Muscle of back (tissue), 11 donors: ENCODE measurements around the gene KLHL29. TPM values are rescaled to one million over a fixed set of nuclear protein-coding genes. Genes with fewer than 3 reads are reported as not detected.
"Not testable (repeated sequence)": the region's sequence is repeated elsewhere in the genome, so short reads cannot be mapped to it uniquely, and the experiment has no call there.

Source experiments
- DNase-seq, 3 donors: peaks; one replicate each; pipeline versions ENCODE4 v3.0.0 to v3.0.0-alpha.2; 2013
- polyA plus RNA-seq, 10 donors: library from polyadenylated mRNA; unstranded; fragments of 120-200 nt; gene quantifications; one replicate each; pipeline ENCODE4 v1.2.1, GENCODE V29; 2013; ENCODE audit not compliant: insufficient read length in 10 of 10

Gene KLHL29
- polyA plus RNA-seq, 10 donors: 5.6 to 10.3 (median 7.6) TPM

GRCh38 chr2:23367760-23368159 lies 17.2 kb upstream of the KLHL29 start:
- DNase-seq: no peak

- no peak for DNase-seq
Observed at GRCh38 chr2:23373666-23374065, 11.3 kb upstream of the KLHL29 start.

DNA sequence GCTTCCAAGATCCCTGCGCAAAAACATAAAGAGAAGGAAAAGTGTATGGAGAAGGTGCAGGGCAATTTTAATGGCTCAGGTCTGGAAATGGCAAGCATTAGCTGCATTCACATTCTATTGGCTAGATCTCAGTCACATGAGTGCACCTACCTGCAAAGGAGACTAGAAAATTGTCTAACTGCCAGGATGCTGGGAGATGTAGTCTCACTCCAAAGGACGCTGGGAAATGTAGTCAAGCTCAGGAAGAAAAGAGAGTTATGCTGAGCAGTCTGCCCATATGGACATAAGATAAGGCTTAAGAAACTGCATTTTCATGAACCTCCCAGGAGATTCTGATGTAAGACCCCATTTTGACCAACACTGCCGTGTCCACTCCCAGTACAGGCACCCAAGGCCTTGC lies 9.5 kb upstream of the KLHL29 start:
- DNase-seq: no peak

DNA sequence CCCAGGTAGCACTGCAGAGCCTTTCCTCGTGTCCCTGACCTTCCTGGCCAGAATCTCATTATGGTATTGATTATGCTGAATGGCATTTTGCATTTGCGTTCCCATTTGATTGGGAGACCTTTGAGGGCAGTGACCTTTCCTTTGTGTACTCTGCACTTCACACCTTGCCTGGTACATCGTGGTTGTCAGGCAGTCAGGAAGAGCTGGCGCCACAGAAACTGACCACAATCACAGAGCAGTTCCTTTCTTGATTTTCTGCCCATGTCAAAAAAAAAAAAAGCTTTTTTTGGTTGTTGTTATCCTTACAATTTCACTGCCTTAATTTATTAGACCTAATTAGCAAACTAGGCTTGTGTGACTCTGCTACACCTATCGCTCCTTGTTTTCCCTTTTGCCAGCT lies 8.9 kb upstream of the KLHL29 start:
- no peak for DNase-seq

GRCh38 chr2:23376972-23377371 lies 8.0 kb upstream of the KLHL29 start:
- DNase-seq: no peak

- no peak for DNase-seq
Observed at GRCh38 chr2:23377771-23378170, 7.2 kb upstream of the KLHL29 start.

GRCh38 chr2:23378496-23378895 lies 6.5 kb upstream of the KLHL29 start:
- no peak for DNase-seq

DNA sequence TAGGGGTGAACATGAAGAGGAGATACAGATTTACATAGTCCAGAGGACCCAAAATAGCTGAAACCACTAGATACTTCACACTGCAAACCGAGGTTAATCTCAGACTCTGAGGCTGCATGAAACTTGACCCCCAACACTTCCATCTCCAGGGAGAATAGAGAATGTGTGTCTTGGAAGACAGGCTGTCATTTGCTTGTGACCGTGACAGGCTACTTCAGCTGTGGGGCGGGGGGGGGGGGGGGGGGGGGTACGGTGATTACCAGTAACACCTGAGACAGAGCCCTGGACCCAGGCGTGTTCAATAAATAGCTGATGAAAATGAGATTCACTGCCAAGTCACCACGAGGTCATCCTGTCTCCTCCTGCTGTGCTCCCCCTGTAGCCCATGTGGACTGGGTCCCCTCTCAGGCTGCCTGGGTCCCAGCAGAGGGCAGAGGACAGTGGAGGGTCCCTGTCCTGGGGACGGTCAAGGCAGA lies 5.7 kb upstream of the KLHL29 start:
- no peak for DNase-seq

GRCh38 chr2:23380562-23381065 lies 4.4 kb upstream of the KLHL29 start:
- no peak for DNase-seq

- peak in 2 of 3 donors; percentile 22 to 65 for DNase-seq
Observed at GRCh38 chr2:23381084-23381483, 3.9 kb upstream of the KLHL29 start.

DNA sequence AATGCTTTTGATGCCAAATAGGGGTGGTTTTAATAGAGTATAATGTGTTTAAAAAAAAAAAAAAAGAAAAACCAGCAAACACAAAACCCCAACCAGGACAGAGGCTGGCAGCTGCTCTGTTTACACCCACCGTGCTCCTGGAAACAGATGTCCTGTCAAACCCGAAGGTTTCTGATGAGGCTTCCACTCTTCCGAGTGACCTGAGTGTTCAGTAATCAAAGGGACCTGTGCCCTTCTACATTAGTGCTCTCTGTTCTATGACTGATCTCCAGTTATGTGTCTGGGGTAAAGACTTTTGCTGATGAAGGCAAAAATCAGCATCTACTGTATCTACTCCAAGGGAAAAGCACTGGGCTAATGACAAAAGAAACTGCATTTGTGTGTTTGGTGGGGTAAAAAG lies 3.5 kb upstream of the KLHL29 start:
- no peak for DNase-seq

GRCh38 chr2:23383100-23383499 lies 1.9 kb upstream of the KLHL29 start:
- no peak for DNase-seq

- DNase-seq: peak in 2 of 3 donors; percentile 46 to 80
Observed at GRCh38 chr2:23385351-23385747, 370 bp downstream of the KLHL29 start.

DNA sequence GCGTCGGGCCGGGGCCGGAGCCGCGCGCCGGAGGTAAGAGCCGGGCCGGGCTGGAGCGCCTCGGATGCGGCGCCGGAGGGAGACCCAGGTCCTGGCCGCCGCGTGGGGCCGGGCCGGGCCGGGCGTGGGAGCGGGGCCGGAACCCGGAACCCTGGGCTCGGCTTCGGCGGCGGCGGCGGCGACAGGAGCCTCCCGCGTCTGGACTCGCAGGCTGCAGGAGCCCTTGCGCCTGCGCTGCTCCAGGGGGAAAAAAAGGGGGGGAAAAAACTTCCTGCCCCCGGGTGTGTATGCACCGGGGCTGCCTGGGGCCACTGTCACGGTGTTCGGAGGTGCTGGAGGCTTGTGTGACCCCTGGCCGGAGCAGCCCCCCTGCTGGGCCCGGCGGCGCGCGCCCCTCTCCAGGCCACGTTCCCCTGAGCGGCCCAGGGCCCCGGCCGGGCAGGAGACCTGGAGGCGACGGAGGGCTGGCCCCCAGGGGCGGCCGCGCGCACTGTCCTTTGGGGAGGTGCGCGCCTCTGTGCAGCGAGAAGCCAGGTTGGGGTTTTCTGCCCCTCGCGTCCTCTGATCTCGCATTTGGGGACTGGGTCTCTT lies 864 bp downstream of the KLHL29 start:
- peak in 1 of 3 donors; percentile 60 for DNase-seq

DNA sequence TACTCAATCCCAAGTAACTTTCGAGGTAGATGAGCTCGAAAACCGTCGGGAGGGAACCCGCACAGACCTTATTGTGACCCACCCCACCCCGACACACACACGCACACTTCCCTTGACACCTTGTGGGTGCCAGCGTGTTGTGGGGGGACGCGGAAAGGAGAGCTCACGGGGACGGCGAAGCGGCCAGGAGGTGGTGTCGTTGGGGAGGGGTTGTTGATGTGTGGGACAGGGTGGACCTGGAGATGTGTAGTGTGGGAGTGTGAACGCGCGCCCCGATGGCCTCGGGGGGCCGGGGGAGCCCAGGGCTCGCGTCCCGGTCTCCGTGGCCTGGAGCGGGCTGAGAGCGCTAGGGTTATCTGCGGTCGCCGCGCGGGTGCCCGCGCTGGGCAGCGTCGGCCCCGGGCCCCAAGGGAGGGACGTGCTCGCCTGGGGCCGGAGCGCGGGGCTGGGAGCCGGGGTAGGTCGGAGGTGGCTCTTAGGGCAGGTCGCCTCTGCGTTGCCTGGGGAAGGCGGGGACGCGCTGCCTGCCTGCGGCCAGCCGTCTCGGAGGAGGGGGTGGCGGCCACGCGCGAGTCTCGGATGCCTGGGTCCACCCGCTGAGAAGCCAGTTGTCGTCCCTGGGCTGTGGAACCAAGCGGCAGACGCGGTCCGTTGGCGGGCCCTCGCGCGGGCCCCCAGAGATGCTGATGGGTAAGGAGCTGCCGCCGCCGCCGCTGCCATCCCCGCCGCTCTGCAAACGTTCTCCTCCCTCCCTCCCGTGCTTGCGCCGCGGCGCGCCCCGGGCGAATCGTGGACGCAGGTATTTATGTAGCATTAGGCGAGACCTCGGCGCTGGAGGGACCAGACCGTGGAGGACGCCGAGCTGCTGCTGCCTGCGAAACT lies 1.6 kb downstream of the KLHL29 start:
- peak in 2 of 3 donors; percentile 38 to 73 for DNase-seq

- no peak for DNase-seq
Observed at GRCh38 chr2:23387221-23387550, 2.2 kb downstream of the KLHL29 start.

- DNase-seq: no peak
Observed at GRCh38 chr2:23387845-23388244, 2.9 kb downstream of the KLHL29 start.

DNA sequence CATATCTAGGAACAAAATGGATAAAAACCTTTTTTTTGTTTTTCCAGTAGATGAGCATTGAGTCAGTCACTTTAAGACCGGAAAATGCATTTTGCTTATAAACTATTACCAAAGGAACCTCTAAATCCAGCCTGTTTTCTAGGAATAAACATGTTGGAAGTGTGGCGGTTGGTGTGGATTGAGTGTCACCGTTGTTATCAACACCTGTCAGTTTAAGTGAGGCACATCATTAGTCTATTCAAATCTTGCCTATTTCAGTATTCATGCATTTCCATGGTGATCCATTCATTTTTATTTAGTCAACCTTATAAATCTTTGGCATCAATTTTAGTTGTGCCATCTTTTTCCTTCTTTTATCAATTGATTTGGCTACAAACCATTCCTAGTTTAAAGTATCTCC lies 3.3 kb downstream of the KLHL29 start:
- DNase-seq: peak in 1 of 3 donors; percentile 14

- DNase-seq: no peak
Observed at GRCh38 chr2:23388756-23389514, 4.0 kb downstream of the KLHL29 start.

DNA sequence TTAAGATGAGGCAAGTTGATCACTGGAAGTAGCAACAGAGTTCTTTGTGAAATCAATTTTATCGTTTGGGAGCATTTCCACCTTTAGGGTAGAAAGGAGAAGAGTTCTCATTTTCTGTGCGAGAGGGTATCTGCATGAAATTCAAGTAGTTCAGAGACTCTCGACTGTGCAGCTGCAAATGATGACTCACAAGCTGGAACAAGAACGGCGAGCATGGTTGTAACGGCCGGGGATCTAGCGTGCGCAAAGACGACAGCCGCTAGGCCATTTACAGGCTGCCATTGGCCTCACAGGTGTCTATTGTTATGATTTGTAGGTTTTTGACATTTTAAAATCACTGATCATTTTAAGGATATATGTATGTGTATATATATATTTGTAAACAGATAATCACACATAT lies 5.2 kb downstream of the KLHL29 start:
- peak; percentile 66 to 89 (median 75) for DNase-seq

GRCh38 chr2:23391237-23391736 lies 6.3 kb downstream of the KLHL29 start:
- DNase-seq: not testable (repeated sequence)

DNA sequence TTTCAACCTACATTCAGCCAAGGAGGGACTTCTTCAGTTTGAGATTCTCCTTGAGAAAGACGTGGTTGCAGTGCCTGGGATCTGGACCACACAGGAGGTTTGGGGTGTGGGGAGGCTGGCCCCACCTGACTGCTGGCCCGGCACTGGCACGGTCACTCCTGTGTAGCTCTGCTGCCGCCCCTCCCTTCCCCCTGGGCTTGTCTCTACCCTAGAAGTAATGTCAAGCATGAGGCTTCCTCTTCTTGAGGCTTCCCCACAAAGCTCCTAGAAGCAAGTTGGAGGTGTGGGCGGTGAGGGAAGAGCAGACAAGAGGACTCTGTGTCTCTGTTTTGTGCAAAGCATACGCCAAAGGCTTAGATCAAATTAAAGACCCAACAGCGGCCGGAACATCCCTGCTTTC lies 8.7 kb downstream of the KLHL29 start:
- no peak for DNase-seq
